GM12801 (cell line): Measurements from ENCODE around the gene MAGI3.

Experiments
- TF ChIP-seq, protein P1 (sequence below): IDR thresholded peaks from one replicate; pipeline ENCODE4 v1.5.1; 2011; ENCODE audit warnings: control low read depth; ENCODE audit not compliant: insufficient read length; ENCODE audit errors: extremely low read depth

The MAGI3 gene

GRCh38 chr1:113422315-113423068 is 32.2 kb downstream of the MAGI3 start:
- TF ChIP-seq, protein P1, sequence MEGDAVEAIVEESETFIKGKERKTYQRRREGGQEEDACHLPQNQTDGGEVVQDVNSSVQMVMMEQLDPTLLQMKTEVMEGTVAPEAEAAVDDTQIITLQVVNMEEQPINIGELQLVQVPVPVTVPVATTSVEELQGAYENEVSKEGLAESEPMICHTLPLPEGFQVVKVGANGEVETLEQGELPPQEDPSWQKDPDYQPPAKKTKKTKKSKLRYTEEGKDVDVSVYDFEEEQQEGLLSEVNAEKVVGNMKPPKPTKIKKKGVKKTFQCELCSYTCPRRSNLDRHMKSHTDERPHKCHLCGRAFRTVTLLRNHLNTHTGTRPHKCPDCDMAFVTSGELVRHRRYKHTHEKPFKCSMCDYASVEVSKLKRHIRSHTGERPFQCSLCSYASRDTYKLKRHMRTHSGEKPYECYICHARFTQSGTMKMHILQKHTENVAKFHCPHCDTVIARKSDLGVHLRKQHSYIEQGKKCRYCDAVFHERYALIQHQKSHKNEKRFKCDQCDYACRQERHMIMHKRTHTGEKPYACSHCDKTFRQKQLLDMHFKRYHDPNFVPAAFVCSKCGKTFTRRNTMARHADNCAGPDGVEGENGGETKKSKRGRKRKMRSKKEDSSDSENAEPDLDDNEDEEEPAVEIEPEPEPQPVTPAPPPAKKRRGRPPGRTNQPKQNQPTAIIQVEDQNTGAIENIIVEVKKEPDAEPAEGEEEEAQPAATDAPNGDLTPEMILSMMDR, result no peak

GRCh38 chr1:113423826-113424225 is 33.5 kb downstream of the MAGI3 start:
- TF ChIP-seq, protein P1, result no peak

- TF ChIP-seq, protein P1, result no peak
Observed at GRCh38 chr1:113429461-113430153, 39.3 kb downstream of the MAGI3 start.

DNA sequence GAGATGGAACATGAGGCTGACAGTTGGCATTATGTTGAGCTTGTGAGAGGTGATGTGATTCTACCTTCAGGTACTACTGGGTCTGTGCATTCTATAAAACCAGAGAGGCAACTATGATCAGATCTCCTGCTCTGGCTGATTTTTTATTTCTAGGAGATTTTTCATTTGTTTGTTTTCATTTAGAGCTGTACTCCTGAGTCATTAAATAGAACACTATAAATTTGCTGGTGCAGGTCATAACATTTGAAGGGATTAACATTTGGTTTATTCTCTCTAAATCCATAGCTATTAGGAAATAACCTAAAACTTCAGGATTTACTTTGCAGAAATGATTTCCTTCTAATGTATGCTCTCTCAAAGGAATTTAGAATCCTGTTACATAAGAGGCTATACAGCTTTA is 42.9 kb downstream of the MAGI3 start:
- TF ChIP-seq, protein P1, result no peak

- TF ChIP-seq, protein P1, result no peak
Observed at GRCh38 chr1:113434081-113434873, 44.0 kb downstream of the MAGI3 start.

GRCh38 chr1:113434874-113435175 is 44.5 kb downstream of the MAGI3 start:
- TF ChIP-seq, protein P1, result no peak
